Activated CD4-positive, alpha-beta memory T cell treated with anti-CD3 and anti-CD28 coated beads for 36 hours (primary cell): Measurements from ENCODE around the gene SPDYC. TPM values are rescaled to one million over a fixed set of nuclear protein-coding genes. Genes with fewer than 3 reads are reported as not detected.
A peak's percentile ranks its signal among the peaks of the same experiment; 100 is the strongest.

ENCODE experiments used
- CTCF ChIA-PET: fragments of 350-600 bp; sonication (Branson Sonifier 250); formaldehyde crosslinking; loops from one replicate; lab custom pipeline; 2021; ENCODE audit warnings: antibody characterized with exemption, inconsistent platforms; lab: Charles Lee
- POLR2A ChIA-PET: fragments of 350-600 bp; sonication (Branson Sonifier 250); formaldehyde crosslinking; loops from one replicate; lab custom pipeline; 2021; ENCODE audit warnings: antibody characterized with exemption; lab: Charles Lee
- DNase-seq: peaks from one replicate; pipeline ENCODE4 v3.0.0-alpha.2; 2020
- H3K27ac Mint-ChIP-seq: one replicate; pipeline ENCODE4 v1.8.0; 2021; ENCODE audit warnings: mixed read lengths
- H3K27me3 Mint-ChIP-seq: one replicate; pipeline ENCODE4 v1.8.0; 2021; ENCODE audit warnings: mixed read lengths
- H3K36me3 Mint-ChIP-seq: one replicate; pipeline ENCODE4 v1.8.0; 2021; ENCODE audit warnings: mixed read lengths
- H3K4me1 Mint-ChIP-seq: one replicate; pipeline ENCODE4 v1.8.0; 2021; ENCODE audit warnings: low read depth, mixed read lengths
- H3K4me3 Mint-ChIP-seq: one replicate; pipeline ENCODE4 v1.8.0; 2021; ENCODE audit warnings: mild to moderate bottlenecking, mixed read lengths
- H3K9me3 Mint-ChIP-seq: one replicate; pipeline ENCODE4 v1.8.0; 2021; ENCODE audit warnings: mixed read lengths
- intact Hi-C: fragments of 100-400 bp; cut with micrococcal nuclease; formaldehyde crosslinking; loops from one replicate; pipeline ENCODE4 v1.15.1; 2023
- total RNA-seq, 2 experiments: library from RNA; stranded (reverse); gene quantifications; one replicate each; pipeline ENCODE4 v1.2.3, GENCODE V29; 2021

SPDYC gene
- total RNA-seq, 2 experiments from 2014 or later = not detected

- intact Hi-C loops = loop anchor here (10.0 kb wide), 1 partner anchor 135 kb away; the partner anchor contains the start of gene POLA2
- no peak for DNase-seq
- Mint-ChIP-seq H3K4me1 (peaks cover 19% of the 10 kb centered on the region), H3K27me3 (no peaks in the 10 kb centered on the region), H3K36me3 (peaks cover 27% of the 10 kb centered on the region), H3K4me3 (no peak overlapping the region), H3K27ac (no peak overlapping the region), H3K9me3 (no peaks in the 10 kb centered on the region)
- POLR2A ChIA-PET = interaction anchor here (0.6 kb wide), 1 partner anchor 7 kb away, joined by 4 read pairs; no protein-coding TSS in a partner anchor
- CTCF ChIA-PET = interaction anchor here (1.1 kb wide), 1 partner anchor 13 kb away, joined by 4 read pairs; the partner anchor contains the start of gene ZNHIT2
Observed at GRCh38 chr11:65129649-65130441, 40.2 kb upstream of the SPDYC start.

- Mint-ChIP-seq H3K9me3 (no peaks in the 10 kb centered on the region), H3K4me1 (peaks cover 22% of the 10 kb centered on the region), H3K27ac (no peak overlapping the region), H3K36me3 (peaks cover 20% of the 10 kb centered on the region), H3K4me3 (no peak overlapping the region), H3K27me3 (no peaks in the 10 kb centered on the region)
- POLR2A ChIA-PET = interaction anchor here (1.5 to 1.7 kb wide), 2 partner anchors 9 to 13 kb away, joined by 6 to 8 read pairs; partner anchors contain the start of genes FAU, MRPL49 and ZNHIT2
- CTCF ChIA-PET = interaction anchor here (1.1 to 1.9 kb wide), 4 partner anchors 9 to 20 kb away, joined by 4 to 8 read pairs (median 4); partner anchors contain the start of genes FAU, MRPL49 and ZNHIT2
- intact Hi-C loops = loop anchor here (10.0 kb wide), 1 partner anchor 134 kb away; the partner anchor contains the start of gene POLA2
- no peak for DNase-seq
Observed at GRCh38 chr11:65130631-65131416, 39.2 kb upstream of the SPDYC start.

DNA sequence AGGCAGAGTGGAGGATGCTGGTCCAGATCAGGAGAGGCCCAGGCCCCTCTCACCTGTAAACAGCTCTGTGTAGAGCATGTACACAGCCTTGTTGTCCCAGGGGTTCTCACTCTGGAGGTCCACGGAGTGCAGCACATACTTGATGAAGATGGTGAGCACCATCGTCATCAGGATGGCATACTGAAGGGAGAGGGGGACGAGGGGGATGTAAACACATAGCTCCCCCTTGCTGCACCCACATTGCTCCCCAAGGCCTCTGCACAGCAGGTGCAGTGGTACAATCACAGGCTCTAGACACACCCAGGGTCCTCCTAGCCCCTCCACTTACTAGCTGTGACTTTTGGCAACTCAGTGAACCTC lies 38.6 kb upstream of the SPDYC start:
- no peak for DNase-seq
- H3K36me3 Mint-ChIP-seq = peaks cover 15% of the 10 kb centered on the region
- ChIA-PET CTCF (interaction anchor here (0.9 to 1.9 kb wide), 4 partner anchors 10 to 99 kb away, joined by 3 to 8 read pairs (median 4); partner anchors contain the start of genes FAU and MRPL49), POLR2A (interaction anchor here (0.9 to 1.7 kb wide), 3 partner anchors 9 to 32 kb away, joined by 3 to 8 read pairs (median 6); partner anchors contain the start of genes FAU, MRPL49 and ZNHIT2)
- no peak overlapping the region for H3K27ac Mint-ChIP-seq
- intact Hi-C loops = loop anchor here (10.0 kb wide), 1 partner anchor 133 kb away; the partner anchor contains the start of gene POLA2
- no peak overlapping the region for H3K4me3 Mint-ChIP-seq
- H3K4me1 Mint-ChIP-seq = peaks cover 27% of the 10 kb centered on the region
- no peaks in the 10 kb centered on the region for H3K27me3 Mint-ChIP-seq
- no peaks in the 10 kb centered on the region for H3K9me3 Mint-ChIP-seq

DNA sequence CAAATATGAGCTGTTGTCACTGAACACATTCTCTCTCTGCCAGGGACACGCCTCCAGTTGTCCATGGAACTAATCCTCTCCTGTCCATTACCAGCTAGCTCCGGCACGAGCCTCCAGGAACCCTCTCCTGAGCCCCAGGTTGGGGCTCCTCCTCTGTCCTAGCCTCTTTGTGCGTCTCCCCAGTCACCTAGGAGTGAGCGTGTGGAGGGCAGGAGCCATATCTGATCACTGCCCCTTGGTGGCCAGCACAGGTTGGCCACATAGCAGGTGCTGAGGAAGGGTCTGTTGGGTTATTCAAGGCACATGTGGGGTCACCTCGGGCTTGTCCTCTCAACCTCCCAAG lies 38.2 kb upstream of the SPDYC start:
- Mint-ChIP-seq H3K27me3 (no peaks in the 10 kb centered on the region), H3K27ac (no peak overlapping the region), H3K4me1 (peaks cover 31% of the 10 kb centered on the region), H3K36me3 (peaks cover 11% of the 10 kb centered on the region), H3K9me3 (no peaks in the 10 kb centered on the region), H3K4me3 (no peak overlapping the region)
- DNase-seq = no peak
- POLR2A ChIA-PET = interaction anchor here (0.9 to 1.7 kb wide), 3 partner anchors 10 to 32 kb away, joined by 3 to 8 read pairs (median 6); partner anchors contain the start of genes FAU, MRPL49 and ZNHIT2
- intact Hi-C loops = loop anchor here (10.0 kb wide), 1 partner anchor 133 kb away; the partner anchor contains the start of gene POLA2
- CTCF ChIA-PET = interaction anchor here (0.9 to 1.9 kb wide), 4 partner anchors 10 to 99 kb away, joined by 3 to 8 read pairs (median 4); partner anchors contain the start of genes FAU and MRPL49

GRCh38 chr11:65132238-65132987 lies 37.6 kb upstream of the SPDYC start:
- ChIA-PET POLR2A (interaction anchor here (0.7 to 1.7 kb wide), 4 partner anchors 10 to 96 kb away, joined by 3 to 8 read pairs (median 4); partner anchors contain the start of genes FAU, MRPL49 and ZNHIT2), CTCF (interaction anchor here (0.9 to 4.1 kb wide), 5 partner anchors 11 to 100 kb away, joined by 3 to 24 read pairs (median 5); partner anchors contain the start of genes FAU, MRPL49 and TM7SF2)
- Mint-ChIP-seq H3K36me3 (peaks cover 9% of the 10 kb centered on the region), H3K27me3 (no peaks in the 10 kb centered on the region), H3K9me3 (no peaks in the 10 kb centered on the region), H3K4me3 (peak overlapping the region; percentile 99), H3K4me1 (peaks cover 31% of the 10 kb centered on the region), H3K27ac (peak overlapping the region; percentile 99)
- DNase-seq = no peak
- intact Hi-C loops = loop anchor here (10.0 kb wide), 1 partner anchor 132 kb away; the partner anchor contains the start of gene POLA2

DNA sequence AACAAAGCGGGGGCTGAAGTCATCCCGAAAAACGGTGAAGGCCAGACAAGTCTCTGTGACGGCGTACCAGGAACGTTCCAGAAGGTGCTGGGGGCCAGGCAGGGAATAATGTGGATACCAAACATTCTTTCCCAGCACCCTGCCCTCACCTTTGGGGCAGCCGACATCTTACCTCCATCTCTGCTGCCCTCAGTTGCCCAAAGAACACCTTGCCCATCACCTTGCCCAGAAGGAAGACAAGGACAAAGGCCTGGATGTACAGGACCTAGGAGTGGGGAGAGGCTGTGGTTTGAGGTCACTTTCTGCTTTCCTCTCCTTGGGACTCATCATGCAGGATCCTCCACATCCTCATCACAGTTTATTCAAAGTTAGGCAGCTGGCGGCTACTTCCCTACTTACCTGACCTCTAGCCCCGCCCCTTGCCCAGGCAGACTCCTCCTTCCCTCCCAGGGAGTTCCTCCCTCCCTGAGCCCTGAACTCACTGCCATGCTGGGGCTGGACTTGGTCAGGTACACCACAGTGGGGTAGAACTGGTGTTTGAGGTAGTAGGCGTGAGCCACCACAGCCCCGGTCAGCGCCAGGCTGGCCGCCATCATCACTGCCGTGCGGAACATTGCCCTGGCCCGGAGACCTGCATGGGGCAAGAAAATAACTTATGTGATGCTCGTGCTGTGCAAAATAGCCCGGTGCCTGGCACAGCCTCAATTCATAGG lies 36.9 kb upstream of the SPDYC start:
- CTCF ChIA-PET = interaction anchor here (1.3 to 4.1 kb wide), 3 partner anchors 9 to 22 kb away, joined by 4 to 24 read pairs (median 8); partner anchors contain the start of genes TM7SF2 and ZNHIT2

GRCh38 chr11:65133724-65134123 lies 36.3 kb upstream of the SPDYC start:
- CTCF ChIA-PET = interaction anchor here (1.3 to 4.1 kb wide), 3 partner anchors 9 to 22 kb away, joined by 4 to 24 read pairs (median 8); partner anchors contain the start of genes TM7SF2 and ZNHIT2
- POLR2A ChIA-PET = interaction anchor here (1.0 to 2.9 kb wide), 4 partner anchors 12 to 128 kb away, joined by 6 to 32 read pairs (median 10); partner anchors contain the start of genes CAPN1, FAU, MRPL49 and POLA2
- DNase-seq = no peak
- H3K4me1 Mint-ChIP-seq = peaks cover 31% of the 10 kb centered on the region
- H3K27ac Mint-ChIP-seq = peak overlapping the region; percentile 99
- H3K9me3 Mint-ChIP-seq = no peaks in the 10 kb centered on the region
- no peaks in the 10 kb centered on the region for H3K27me3 Mint-ChIP-seq
- H3K36me3 Mint-ChIP-seq = peaks cover 9% of the 10 kb centered on the region
- intact Hi-C loops = loop anchor here (1.0 to 10.0 kb wide), 5 partner anchors 11 to 131 kb away; partner anchors contain the start of genes CDCA5, FAU, MRPL49 and POLA2
- peak overlapping the region; percentile 99 for H3K4me3 Mint-ChIP-seq

More for the DNA sequence above, 36.9 kb upstream of the SPDYC start:
- peak overlapping the region; percentile 99 for H3K27ac Mint-ChIP-seq
- intact Hi-C loops = loop anchor here (1.0 to 10.0 kb wide), 2 partner anchors 37 to 132 kb away; partner anchors contain the start of genes POLA2 and VPS51
- no peaks in the 10 kb centered on the region for H3K27me3 Mint-ChIP-seq
- H3K36me3 Mint-ChIP-seq = peaks cover 9% of the 10 kb centered on the region
- H3K4me1 Mint-ChIP-seq = peaks cover 31% of the 10 kb centered on the region
- POLR2A ChIA-PET = interaction anchor here (0.7 to 2.9 kb wide), 4 partner anchors 12 to 95 kb away, joined by 3 to 32 read pairs (median 6); partner anchors contain the start of genes CAPN1, FAU, MRPL49 and TM7SF2
- peak; percentile 80 for DNase-seq
- H3K4me3 Mint-ChIP-seq = peak overlapping the region; percentile 99
- no peaks in the 10 kb centered on the region for H3K9me3 Mint-ChIP-seq

DNA sequence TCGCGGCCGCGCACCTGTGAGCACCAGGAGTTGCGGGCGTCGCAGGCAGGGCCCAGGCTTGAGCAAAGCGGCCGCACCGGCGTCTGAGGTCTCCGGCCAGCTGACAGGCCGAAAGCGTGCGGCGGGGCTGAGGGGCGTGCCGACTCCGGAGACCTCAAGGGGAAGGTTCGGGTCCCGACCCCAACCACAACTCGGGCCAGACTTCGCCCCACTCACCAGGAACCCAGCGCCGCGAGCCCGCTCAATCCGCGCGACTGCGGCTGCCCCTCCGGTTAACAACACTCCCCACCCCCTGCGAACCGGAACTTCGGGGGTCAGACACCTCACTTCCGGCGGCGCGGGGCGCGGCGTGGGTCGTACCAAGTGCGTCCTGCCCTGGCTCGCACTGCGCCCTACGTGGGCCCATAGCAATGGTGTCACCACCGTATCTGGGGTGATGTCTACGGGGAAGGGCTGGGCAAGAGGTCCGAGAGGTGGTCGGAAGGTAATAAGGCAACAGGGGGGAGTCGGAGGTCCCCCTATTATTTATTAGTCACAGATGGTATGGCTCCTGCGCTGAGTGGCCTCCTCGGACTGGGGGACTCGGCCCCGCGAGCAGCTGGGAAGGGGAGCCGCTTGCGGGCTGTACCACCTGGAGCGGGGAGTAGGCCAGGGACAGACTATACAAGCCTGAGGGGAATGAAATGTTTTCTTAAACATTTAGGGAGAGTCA lies 35.6 kb upstream of the SPDYC start, which contains the start of gene SYVN1:
Gene SYVN1, minus strand, starts transcription at position 280 of the 712 bp plus-strand sequence. CDS start 918 bp downstream, outside the sequence.
- Mint-ChIP-seq H3K36me3 (peaks cover 9% of the 10 kb centered on the region), H3K27me3 (no peaks in the 10 kb centered on the region), H3K27ac (peak within 1 kb of the TSS; percentile 99), H3K9me3 (no peaks in the 10 kb centered on the region), H3K4me3 (peak within 1 kb of the TSS; percentile 99), H3K4me1 (peaks cover 31% of the 10 kb centered on the region)
- ChIA-PET CTCF (interaction anchor here (1.3 to 4.1 kb wide), 7 partner anchors 10 to 196 kb away, joined by 4 to 24 read pairs (median 7); partner anchors contain the start of genes CAPN1, FAU, MRPL49 and TM7SF2), POLR2A (interaction anchor here (1.0 to 2.9 kb wide), 17 partner anchors 8 to 338 kb away, joined by 3 to 32 read pairs (median 5); partner anchors contain the start of genes CAPN1, FAU, MRPL49 and POLA2)
- intact Hi-C loops = loop anchor here (1.0 to 10.0 kb wide), 4 partner anchors 12 to 130 kb away; partner anchors contain the start of genes CDCA5, FAU, MRPL49 and POLA2
- peak; percentile 94 for DNase-seq
